Stimulated activated CD4-positive, alpha-beta T cell treated with anti-CD3 and anti-CD28 coated beads, Interleukin-4, amount 100 ng/mL, for 1 hour (primary cell): Measurements from ENCODE around the gene RPS6KA2.

ENCODE experiments used
- DNase-seq: peaks from one replicate; pipeline ENCODE4 v3.0.0-alpha.2; 2020

Gene RPS6KA2

GRCh38 chr6:166497087-166497899, 129.8 kb downstream of the RPS6KA2 start:
- no peak for DNase-seq

GRCh38 chr6:166496460-166496859, 130.6 kb downstream of the RPS6KA2 start:
- DNase-seq: no peak

GRCh38 chr6:166495487-166496314, 131.3 kb downstream of the RPS6KA2 start:
- no peak for DNase-seq

GRCh38 chr6:166494757-166495486, 132.1 kb downstream of the RPS6KA2 start:
- peak; percentile 61 for DNase-seq

GRCh38 chr6:166494101-166494441, 133.0 kb downstream of the RPS6KA2 start:
- DNase-seq: no peak

GRCh38 chr6:166493427-166494100, 133.5 kb downstream of the RPS6KA2 start:
- DNase-seq: no peak

GRCh38 chr6:166492092-166492741, 134.8 kb downstream of the RPS6KA2 start:
- DNase-seq: no peak

- no peak for DNase-seq
These were observed 136.2 kb downstream of the RPS6KA2 start for GRCh38 chr6:166490671-166491500.

- DNase-seq: no peak
These were observed 137.5 kb downstream of the RPS6KA2 start for GRCh38 chr6:166489301-166490155.

- DNase-seq: no peak
These were observed 138.3 kb downstream of the RPS6KA2 start for GRCh38 chr6:166488701-166489100.

- DNase-seq: peak; percentile 69
These were observed 138.9 kb downstream of the RPS6KA2 start for GRCh38 chr6:166488076-166488685.

GRCh38 chr6:166487148-166487547, 139.9 kb downstream of the RPS6KA2 start:
- DNase-seq: no peak

- no peak for DNase-seq
These were observed 140.5 kb downstream of the RPS6KA2 start for GRCh38 chr6:166486536-166486880.

GRCh38 chr6:166485651-166486535, 141.2 kb downstream of the RPS6KA2 start:
- no peak for DNase-seq

GRCh38 chr6:166484863-166485262, 142.2 kb downstream of the RPS6KA2 start:
- no peak for DNase-seq

GRCh38 chr6:166483573-166484250, 143.3 kb downstream of the RPS6KA2 start:
- no peak for DNase-seq

GRCh38 chr6:166483026-166483425, 144.0 kb downstream of the RPS6KA2 start:
- no peak for DNase-seq
